ENCODE results near the gene SNRK.

SNRK gene

GRCh38 chr3:43256714-43257461 lies 29.5 kb upstream of the SNRK start:
- H3K4me3 Mint-ChIP-seq, result no peak overlapping the region
- H3K27me3 Mint-ChIP-seq (ENCODE audit: low read depth), result peaks cover 18% of the 10 kb centered on the region
- no peaks in the 10 kb centered on the region for H3K9me3 Mint-ChIP-seq
- H3K36me3 Mint-ChIP-seq (ENCODE audit: low read depth), result peaks cover 1% of the 10 kb centered on the region
- no peak overlapping the region for H3K27ac Mint-ChIP-seq
- H3K4me1 Mint-ChIP-seq (ENCODE audit: low read depth), result peaks cover 12% of the 10 kb centered on the region

- H3K9me3 Mint-ChIP-seq, result no peaks in the 10 kb centered on the region
- peaks cover 12% of the 10 kb centered on the region for H3K27me3 Mint-ChIP-seq (ENCODE audit: low read depth)
- no peak overlapping the region for H3K27ac Mint-ChIP-seq
- no peak overlapping the region for H3K4me3 Mint-ChIP-seq
- H3K36me3 Mint-ChIP-seq (ENCODE audit: low read depth), result peaks cover 1% of the 10 kb centered on the region
- peaks cover 12% of the 10 kb centered on the region for H3K4me1 Mint-ChIP-seq (ENCODE audit: low read depth)
Measured at GRCh38 chr3:43257850-43258249, 28.5 kb upstream of the SNRK start.

- Mint-ChIP-seq H3K9me3 (no peaks in the 10 kb centered on the region), H3K4me1 (ENCODE audit: low read depth) (peaks cover 12% of the 10 kb centered on the region), H3K27ac (no peak overlapping the region), H3K4me3 (no peak overlapping the region), H3K27me3 (ENCODE audit: low read depth) (no peaks in the 10 kb centered on the region), H3K36me3 (ENCODE audit: low read depth) (no peaks in the 10 kb centered on the region)
Measured at GRCh38 chr3:43259626-43260025, 26.7 kb upstream of the SNRK start.

GRCh38 chr3:43260412-43260811 lies 25.9 kb upstream of the SNRK start:
- no peaks in the 10 kb centered on the region for H3K9me3 Mint-ChIP-seq
- no peak overlapping the region for H3K27ac Mint-ChIP-seq
- no peaks in the 10 kb centered on the region for H3K36me3 Mint-ChIP-seq (ENCODE audit: low read depth)
- peaks cover 12% of the 10 kb centered on the region for H3K4me1 Mint-ChIP-seq (ENCODE audit: low read depth)
- H3K27me3 Mint-ChIP-seq (ENCODE audit: low read depth), result no peaks in the 10 kb centered on the region
- no peak overlapping the region for H3K4me3 Mint-ChIP-seq

- Mint-ChIP-seq H3K4me1 (ENCODE audit: low read depth) (peaks cover 6% of the 10 kb centered on the region), H3K27ac (no peak overlapping the region), H3K27me3 (ENCODE audit: low read depth) (no peaks in the 10 kb centered on the region), H3K4me3 (no peak overlapping the region), H3K9me3 (no peaks in the 10 kb centered on the region), H3K36me3 (ENCODE audit: low read depth) (no peaks in the 10 kb centered on the region)
Measured at GRCh38 chr3:43262194-43262593, 24.1 kb upstream of the SNRK start.

GRCh38 chr3:43266451-43266850 lies 19.9 kb upstream of the SNRK start:
- Mint-ChIP-seq H3K27ac (no peak overlapping the region), H3K4me1 (ENCODE audit: low read depth) (no peaks in the 10 kb centered on the region), H3K36me3 (ENCODE audit: low read depth) (peaks cover 4% of the 10 kb centered on the region)

GRCh38 chr3:43266995-43267394 lies 19.3 kb upstream of the SNRK start:
- Mint-ChIP-seq H3K36me3 (ENCODE audit: low read depth) (peaks cover 4% of the 10 kb centered on the region), H3K4me3 (no peak overlapping the region), H3K4me1 (ENCODE audit: low read depth) (no peaks in the 10 kb centered on the region), H3K9me3 (peaks cover 4% of the 10 kb centered on the region), H3K27me3 (ENCODE audit: low read depth) (no peaks in the 10 kb centered on the region), H3K27ac (no peak overlapping the region)

More at GRCh38 chr3:43266451-43266850, 19.9 kb upstream of the SNRK start:
- H3K27me3 Mint-ChIP-seq (ENCODE audit: low read depth), result no peaks in the 10 kb centered on the region
- H3K9me3 Mint-ChIP-seq, result peaks cover 4% of the 10 kb centered on the region
- no peak overlapping the region for H3K4me3 Mint-ChIP-seq

GRCh38 chr3:43268636-43269035 lies 17.7 kb upstream of the SNRK start:
- Mint-ChIP-seq H3K4me1 (ENCODE audit: low read depth) (no peaks in the 10 kb centered on the region), H3K27me3 (ENCODE audit: low read depth) (peaks cover 6% of the 10 kb centered on the region), H3K27ac (no peak overlapping the region), H3K36me3 (ENCODE audit: low read depth) (peaks cover 4% of the 10 kb centered on the region), H3K4me3 (no peak overlapping the region), H3K9me3 (peaks cover 4% of the 10 kb centered on the region)

GRCh38 chr3:43270078-43270477 lies 16.3 kb upstream of the SNRK start:
- Mint-ChIP-seq H3K4me1 (ENCODE audit: low read depth) (no peaks in the 10 kb centered on the region), H3K27ac (no peak overlapping the region), H3K27me3 (ENCODE audit: low read depth) (peaks cover 6% of the 10 kb centered on the region), H3K4me3 (no peak overlapping the region), H3K9me3 (peaks cover 4% of the 10 kb centered on the region), H3K36me3 (ENCODE audit: low read depth) (peaks cover 4% of the 10 kb centered on the region)

- H3K27me3 Mint-ChIP-seq (ENCODE audit: low read depth), result peaks cover 6% of the 10 kb centered on the region
- peaks cover 2% of the 10 kb centered on the region for H3K4me1 Mint-ChIP-seq (ENCODE audit: low read depth)
- no peak overlapping the region for H3K27ac Mint-ChIP-seq
- H3K9me3 Mint-ChIP-seq, result peaks cover 4% of the 10 kb centered on the region
- peaks cover 5% of the 10 kb centered on the region for H3K36me3 Mint-ChIP-seq (ENCODE audit: low read depth)
- no peak overlapping the region for H3K4me3 Mint-ChIP-seq
Measured at GRCh38 chr3:43273416-43273815, 12.9 kb upstream of the SNRK start.

GRCh38 chr3:43279082-43279481 lies 7.3 kb upstream of the SNRK start:
- Mint-ChIP-seq H3K36me3 (ENCODE audit: low read depth) (peaks cover 3% of the 10 kb centered on the region), H3K9me3 (no peaks in the 10 kb centered on the region), H3K4me1 (ENCODE audit: low read depth) (peaks cover 4% of the 10 kb centered on the region), H3K27me3 (ENCODE audit: low read depth) (peaks cover 19% of the 10 kb centered on the region), H3K4me3 (no peak overlapping the region), H3K27ac (no peak overlapping the region)

- H3K9me3 Mint-ChIP-seq, result no peaks in the 10 kb centered on the region
- peaks cover 19% of the 10 kb centered on the region for H3K27me3 Mint-ChIP-seq (ENCODE audit: low read depth)
- peaks cover 5% of the 10 kb centered on the region for H3K4me1 Mint-ChIP-seq (ENCODE audit: low read depth)
- H3K36me3 Mint-ChIP-seq (ENCODE audit: low read depth), result peaks cover 3% of the 10 kb centered on the region
- no peak overlapping the region for H3K4me3 Mint-ChIP-seq
- no peak overlapping the region for H3K27ac Mint-ChIP-seq
Measured at GRCh38 chr3:43279532-43279931, 6.8 kb upstream of the SNRK start.

- Mint-ChIP-seq H3K36me3 (ENCODE audit: low read depth) (peaks cover 3% of the 10 kb centered on the region), H3K4me3 (no peak overlapping the region), H3K27me3 (ENCODE audit: low read depth) (peaks cover 19% of the 10 kb centered on the region), H3K4me1 (ENCODE audit: low read depth) (peaks cover 7% of the 10 kb centered on the region), H3K27ac (no peak overlapping the region), H3K9me3 (no peaks in the 10 kb centered on the region)
Measured at GRCh38 chr3:43281020-43281419, 5.3 kb upstream of the SNRK start.

GRCh38 chr3:43284171-43284570 lies 2.2 kb upstream of the SNRK start:
- no peaks in the 10 kb centered on the region for H3K9me3 Mint-ChIP-seq
- peaks cover 14% of the 10 kb centered on the region for H3K36me3 Mint-ChIP-seq (ENCODE audit: low read depth)
- peaks cover 19% of the 10 kb centered on the region for H3K27me3 Mint-ChIP-seq (ENCODE audit: low read depth)
- no peak overlapping the region for H3K27ac Mint-ChIP-seq
- no peak overlapping the region for H3K4me3 Mint-ChIP-seq
- H3K4me1 Mint-ChIP-seq (ENCODE audit: low read depth), result peaks cover 13% of the 10 kb centered on the region

- no peaks in the 10 kb centered on the region for H3K9me3 Mint-ChIP-seq
- peaks cover 11% of the 10 kb centered on the region for H3K27me3 Mint-ChIP-seq (ENCODE audit: low read depth)
- peak overlapping the region; percentile 90 for H3K4me3 Mint-ChIP-seq
- H3K4me1 Mint-ChIP-seq (ENCODE audit: low read depth), result peaks cover 24% of the 10 kb centered on the region
- peak overlapping the region; percentile 92 for H3K27ac Mint-ChIP-seq
- peaks cover 23% of the 10 kb centered on the region for H3K36me3 Mint-ChIP-seq (ENCODE audit: low read depth)
Measured at GRCh38 chr3:43285644-43286043, 696 bp upstream of the SNRK start.

Measured in T-helper 1 cell treated with Interleukin-12 subunit alpha and Interleukin-12 subunit beta and Interleukin-4 antibody, amounts not matched to agents 30 μg/mL and 1 μg/mL, for 36 hours (primary cell).